NCI-H526 treated with DMSO at 0.1 percent for 48 hours (cell line): ENCODE data around the gene C10orf71.

Experiments
- DNase-seq: peaks from one replicate; lab custom pipeline; 2025; lab: John Stamatoyannopoulos, UW

C10orf71 gene

GRCh38 chr10:49295297-49295696 is 3.7 kb upstream of the C10orf71 start:
- no peak for DNase-seq

GRCh38 chr10:49296382-49296781 is 2.6 kb upstream of the C10orf71 start:
- no peak for DNase-seq

DNA sequence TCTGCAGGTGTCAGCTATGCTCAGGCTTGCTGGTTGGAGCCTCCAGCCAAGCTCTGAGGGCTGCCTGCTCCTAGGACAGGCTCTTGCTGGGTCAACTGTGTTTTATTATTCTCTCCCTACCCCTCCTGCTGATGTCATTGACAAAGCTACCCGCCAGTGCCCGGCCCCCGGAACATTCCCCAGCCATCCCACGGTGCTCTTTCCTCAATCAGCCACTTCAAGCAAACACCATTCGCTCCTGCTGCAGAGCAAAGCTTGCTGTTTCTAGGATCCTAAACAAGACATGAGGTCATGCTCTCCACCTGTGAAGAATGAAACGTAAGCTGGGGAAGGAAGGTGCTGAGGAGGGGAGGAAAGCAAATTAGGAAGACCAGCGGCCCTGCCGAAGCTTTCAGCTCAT is 2.1 kb upstream of the C10orf71 start:
- DNase-seq, result no peak

GRCh38 chr10:49297818-49298670 is 926 bp upstream of the C10orf71 start:
- DNase-seq, result no peak

GRCh38 chr10:49298671-49298982 is 343 bp upstream of the C10orf71 start:
- DNase-seq, result no peak

DNA sequence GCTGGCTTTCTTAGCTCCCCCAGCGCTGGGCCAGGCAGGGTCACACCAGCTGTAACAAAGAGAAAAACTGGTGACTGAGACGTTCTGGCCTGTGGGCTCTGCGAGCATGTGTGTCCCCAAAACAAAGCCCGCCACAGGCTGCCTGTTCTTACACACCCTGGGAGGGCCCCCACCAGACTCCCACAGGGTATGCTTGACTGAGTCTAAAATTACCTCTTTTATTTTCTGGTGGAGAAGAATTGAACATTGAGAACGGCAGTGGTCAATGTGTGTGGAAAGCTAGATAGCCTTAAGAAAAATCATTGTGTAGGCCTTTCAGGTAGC is 808 bp downstream of the C10orf71 start:
- DNase-seq, result no peak

DNA sequence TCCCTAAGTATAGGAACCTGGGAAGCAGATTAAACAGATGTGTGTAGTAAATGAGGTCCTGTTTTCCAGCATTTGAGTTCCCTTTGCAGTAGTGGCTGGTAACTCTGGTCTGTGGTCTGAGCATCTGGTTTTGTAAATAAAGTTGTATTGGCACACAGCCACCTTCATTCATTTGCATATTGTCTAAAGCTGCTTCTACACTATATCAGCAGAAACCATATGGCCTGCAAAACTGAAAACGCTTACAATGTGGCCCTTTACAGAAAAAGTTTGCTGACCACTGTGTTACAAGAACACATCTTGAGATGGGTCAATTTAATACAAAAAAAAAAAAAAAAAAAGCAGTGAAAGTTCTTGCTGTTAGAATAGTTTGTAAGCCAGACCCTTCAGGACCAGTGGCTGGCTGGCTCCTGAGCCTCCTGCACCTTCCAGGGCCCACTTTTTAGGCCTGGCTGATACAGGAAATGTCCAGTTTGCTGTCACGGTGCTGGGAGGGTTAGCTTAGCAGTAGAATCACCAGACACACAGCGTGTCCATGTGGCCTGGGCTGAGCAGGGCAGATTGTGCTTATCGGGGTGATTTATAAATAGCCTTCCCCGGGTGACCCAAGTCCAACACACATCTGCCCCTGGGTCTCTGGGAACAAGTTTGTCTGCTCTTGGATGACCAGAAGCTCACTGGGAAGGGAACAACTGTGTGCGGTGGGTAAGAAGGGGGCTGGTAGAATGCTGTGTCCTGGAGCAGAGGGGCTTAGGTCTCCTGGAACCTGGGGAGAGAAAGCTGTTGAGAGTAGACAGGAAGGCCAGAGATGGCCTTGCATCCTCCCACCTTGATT is 1.4 kb downstream of the C10orf71 start:
- peak; percentile 33 for DNase-seq

GRCh38 chr10:49301302-49301701 is 2.3 kb downstream of the C10orf71 start:
- DNase-seq, result no peak

- no peak for DNase-seq
Observed at GRCh38 chr10:49302088-49302487, 3.1 kb downstream of the C10orf71 start.

DNA sequence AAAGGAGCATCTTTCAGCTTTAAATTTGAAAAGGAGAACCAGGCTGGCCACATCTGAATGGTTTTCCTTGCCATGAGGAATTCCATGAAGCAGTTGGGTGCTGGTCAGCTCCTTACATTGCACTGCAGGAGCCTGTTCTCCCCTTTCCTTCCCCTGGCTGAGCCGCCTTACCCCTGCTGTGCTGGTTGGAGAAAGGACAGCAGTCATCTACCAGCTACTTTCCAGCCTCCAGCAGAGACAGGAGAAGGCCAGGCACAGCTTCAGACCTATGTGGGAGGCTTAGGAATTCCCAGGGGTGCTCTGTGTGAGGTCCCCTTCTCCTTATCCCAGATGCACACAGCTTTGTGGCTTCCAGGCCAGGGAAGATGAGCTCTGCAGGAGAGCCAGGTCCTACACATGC is 4.7 kb downstream of the C10orf71 start:
- DNase-seq, result no peak

- DNase-seq, result no peak
Observed at GRCh38 chr10:49304137-49304536, 5.2 kb downstream of the C10orf71 start.

- no peak for DNase-seq
Observed at GRCh38 chr10:49307921-49308320, 9.0 kb downstream of the C10orf71 start.

- DNase-seq, result no peak
Observed at GRCh38 chr10:49308881-49309280, 9.9 kb downstream of the C10orf71 start.

GRCh38 chr10:49309691-49310411 is 10.9 kb downstream of the C10orf71 start:
- no peak for DNase-seq

- DNase-seq, result no peak
Observed at GRCh38 chr10:49310460-49310859, 11.5 kb downstream of the C10orf71 start.

- no peak for DNase-seq
Observed at GRCh38 chr10:49310901-49311554, 12.1 kb downstream of the C10orf71 start.

GRCh38 chr10:49311555-49312236 is 12.7 kb downstream of the C10orf71 start:
- DNase-seq, result no peak

GRCh38 chr10:49312246-49312869 is 13.4 kb downstream of the C10orf71 start:
- DNase-seq, result no peak

DNA sequence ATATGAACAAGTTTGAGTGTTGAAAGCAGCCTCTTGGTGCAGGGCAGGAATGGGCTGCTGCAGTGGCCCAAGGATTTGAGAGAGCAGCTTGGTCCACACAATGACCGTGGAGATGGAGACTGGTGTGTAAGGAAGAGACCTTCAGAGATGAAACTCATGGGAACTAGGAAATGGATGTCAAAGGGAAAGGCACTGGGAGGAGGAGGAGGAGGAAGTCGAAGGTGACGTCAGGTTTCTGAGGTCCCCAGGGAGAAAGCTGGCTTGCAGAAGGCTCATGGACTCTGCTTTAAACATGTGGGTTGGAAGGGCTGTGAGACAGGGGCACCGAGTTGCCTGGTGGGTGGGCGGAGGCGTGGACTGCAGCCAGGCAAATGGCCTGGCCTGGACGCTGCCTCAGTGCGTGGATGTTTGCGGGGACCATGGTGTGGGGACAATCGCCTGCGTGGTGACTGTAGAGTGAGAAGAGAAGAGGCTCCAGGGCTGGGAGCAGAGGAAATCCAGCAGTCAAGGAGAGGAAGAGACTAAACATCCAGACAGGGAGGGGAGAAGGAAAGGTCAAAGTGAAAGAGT is 14.6 kb downstream of the C10orf71 start:
- no peak for DNase-seq

DNA sequence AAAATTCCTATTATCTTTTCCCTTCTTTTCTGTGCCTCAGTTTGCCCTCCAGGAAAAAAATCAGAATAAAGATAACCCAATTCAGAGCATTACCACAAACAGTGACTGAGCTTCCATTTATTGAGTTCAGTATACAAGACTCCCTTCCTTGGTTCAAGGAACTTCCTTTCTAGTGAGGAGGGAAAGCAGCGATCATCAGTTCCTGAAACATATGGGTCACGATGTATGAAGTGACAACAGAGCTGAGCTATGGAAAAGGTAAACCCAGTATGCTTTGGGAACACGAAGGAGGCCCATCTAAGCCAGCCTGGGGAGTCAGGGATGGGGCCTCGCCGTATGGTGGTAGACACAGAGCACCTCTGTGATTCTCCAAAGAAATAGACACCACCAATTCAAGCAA is 15.8 kb downstream of the C10orf71 start:
- no peak for DNase-seq

DNA sequence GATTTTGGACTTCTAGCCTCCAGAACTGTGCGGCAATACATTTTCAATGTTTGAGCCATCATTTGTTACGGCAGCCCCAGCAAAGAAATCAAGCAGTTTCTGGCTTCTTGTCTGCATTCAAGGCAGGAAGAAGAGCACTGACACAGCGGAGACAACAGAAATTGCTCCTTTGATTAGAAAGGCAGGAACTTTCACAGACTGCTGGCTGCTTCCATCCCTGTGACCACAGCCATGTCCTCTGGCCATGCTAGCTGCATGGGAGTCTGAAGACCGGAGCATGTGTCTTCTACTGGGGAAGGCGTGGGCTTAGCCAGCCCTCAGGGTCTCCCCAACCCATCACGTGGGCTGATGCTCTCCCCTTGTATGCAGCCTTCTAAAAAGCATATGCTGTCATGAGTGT is 19.1 kb downstream of the C10orf71 start:
- no peak for DNase-seq
